HG02798 (cell line): Measurements from ENCODE around the gene SNW1.

Source experiments
- ATAC-seq: cut with Tn5 transposase; IDR thresholded peaks from one replicate; pipeline ENCODE4 v1.9.1; 2021; ENCODE audit warnings: mild to moderate bottlenecking; ENCODE audit not compliant: unreplicated experiment, poor library complexity

The SNW1 gene

GRCh38 chr14:77674931-77675330 is 86.0 kb downstream of the SNW1 start:
- no peak for ATAC-seq

GRCh38 chr14:77673193-77673592 is 87.8 kb downstream of the SNW1 start:
- no peak for ATAC-seq
